Measurements from ENCODE around the gene FOXL1. TPM values are rescaled to one million over a fixed set of nuclear protein-coding genes. Genes with fewer than 3 reads are reported as not detected.

Gene FOXL1
- not detected in 2 replicates for polyA plus RNA-seq (2014; cell fraction: cytosol; rRNA removed)
- not detected in 2 replicates for polyA plus RNA-seq (2014; cell fraction: nucleus; rRNA removed)

DNA sequence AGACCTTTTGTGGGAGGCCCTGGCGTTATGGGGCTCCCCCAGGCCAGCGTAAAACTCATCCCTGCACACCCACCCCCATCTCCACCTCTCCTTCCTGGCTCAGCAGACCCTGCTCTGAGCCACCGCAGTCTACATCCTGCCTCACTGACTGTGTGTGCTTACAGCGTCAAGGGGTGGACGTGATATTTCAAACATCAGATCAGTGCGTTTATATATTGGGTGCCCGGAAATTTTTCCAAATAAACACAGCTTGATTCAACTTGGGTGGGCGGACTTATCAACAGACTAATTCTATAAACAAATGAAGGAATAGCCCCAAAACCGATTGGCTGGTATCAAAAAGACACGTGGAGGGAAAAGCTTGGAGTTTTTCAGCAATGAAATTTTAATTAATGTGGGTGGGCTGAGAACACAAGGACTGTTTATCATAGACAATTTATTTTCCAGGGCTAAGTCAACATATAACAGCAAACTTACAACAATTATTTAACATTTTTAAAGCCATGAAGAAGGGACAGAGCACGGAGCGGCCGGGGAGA lies at the start of gene FOXL1:
Gene FOXL1, plus strand, starts transcription at position 489 of the 539 bp plus-strand sequence. CDS start 175 bp downstream, outside the sequence.
- DNase-seq (ENCODE audit: low spot score) = no peak

DNA sequence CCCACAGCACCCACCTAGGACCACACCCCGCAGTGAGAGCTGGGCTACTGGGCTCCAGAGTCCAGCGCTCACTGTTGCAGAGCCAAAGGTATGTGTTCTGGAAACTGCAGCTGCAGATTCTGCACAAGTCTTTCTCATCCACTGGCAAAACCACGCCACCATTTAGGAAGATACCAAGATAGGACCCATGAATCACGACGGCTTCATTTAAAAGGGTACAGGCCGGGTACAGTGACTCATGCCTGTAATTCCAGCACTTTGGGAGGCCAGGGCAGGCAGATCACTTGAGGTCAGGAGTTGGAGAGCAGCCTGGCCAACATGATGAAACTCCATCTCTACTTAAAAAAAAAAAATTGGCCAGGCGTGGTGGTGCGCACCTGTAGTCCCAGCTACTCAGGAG lies 49.2 kb upstream of the FOXL1 start:
- DNase-seq (ENCODE audit: low spot score) = no peak

DNA sequence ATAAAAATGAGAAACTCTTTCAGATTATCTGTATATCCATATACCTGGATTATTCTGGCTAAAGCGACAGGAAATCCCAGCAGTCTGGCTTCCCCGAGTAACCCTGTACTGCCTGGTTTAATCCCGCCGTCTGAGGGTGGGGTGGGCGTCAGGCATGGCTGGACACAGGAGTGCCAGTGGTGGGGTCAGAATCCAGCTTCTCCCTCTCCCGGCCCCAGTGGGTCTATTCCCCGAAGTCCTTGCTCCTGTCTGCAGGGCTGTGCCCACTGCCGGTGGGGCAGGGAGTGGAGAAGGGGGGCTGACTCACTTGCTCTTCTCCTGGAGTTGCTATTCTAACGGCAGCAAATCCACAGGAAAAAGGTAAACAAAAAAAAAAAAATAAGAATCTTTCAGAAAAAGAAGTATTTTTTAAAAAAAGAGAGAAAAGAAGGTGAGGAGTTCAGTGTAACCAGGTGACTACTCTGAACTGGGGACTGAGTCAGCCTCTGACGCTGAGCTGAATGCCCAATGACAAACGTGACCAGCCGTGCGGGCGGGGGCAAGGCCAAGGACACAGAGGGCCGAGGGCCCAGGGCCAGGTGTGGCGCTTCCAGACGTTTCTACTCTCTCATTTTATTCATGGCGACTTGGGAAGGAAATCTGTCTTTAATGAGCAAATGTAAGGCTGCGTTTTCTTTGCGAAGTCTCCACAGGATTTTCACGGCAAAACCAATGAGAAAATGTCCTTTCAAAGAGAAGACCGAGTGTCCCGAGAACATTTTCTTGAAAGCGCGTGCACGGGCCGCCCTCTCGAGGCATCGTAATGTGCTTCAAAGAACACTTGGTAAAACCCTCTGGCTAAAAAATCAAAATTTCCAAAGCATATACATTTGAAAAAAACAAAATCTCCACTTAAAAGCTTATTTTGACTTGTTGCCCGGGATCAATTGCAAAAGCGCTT lies 47.8 kb upstream of the FOXL1 start:
- DNase-seq (ENCODE audit: low spot score) = no peak

DNA sequence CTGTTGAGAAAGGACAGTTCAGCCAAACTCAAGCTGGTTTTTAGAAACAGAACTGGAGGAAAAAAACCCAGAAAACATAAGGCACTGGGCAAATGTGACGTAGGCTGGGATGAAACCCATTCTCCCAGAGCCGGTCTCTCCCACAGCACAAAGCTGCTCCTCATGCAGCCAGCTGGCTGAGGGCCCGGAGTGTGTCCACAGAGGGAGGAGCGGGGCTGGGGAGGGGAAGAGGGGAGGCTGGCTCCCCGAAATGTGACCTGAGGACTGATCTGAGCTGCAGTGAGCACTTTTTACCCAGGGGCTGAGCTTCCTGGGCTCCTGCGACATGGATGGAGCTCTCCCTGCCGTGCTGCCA lies 47.2 kb upstream of the FOXL1 start:
- DNase-seq (ENCODE audit: low spot score) = no peak

DNA sequence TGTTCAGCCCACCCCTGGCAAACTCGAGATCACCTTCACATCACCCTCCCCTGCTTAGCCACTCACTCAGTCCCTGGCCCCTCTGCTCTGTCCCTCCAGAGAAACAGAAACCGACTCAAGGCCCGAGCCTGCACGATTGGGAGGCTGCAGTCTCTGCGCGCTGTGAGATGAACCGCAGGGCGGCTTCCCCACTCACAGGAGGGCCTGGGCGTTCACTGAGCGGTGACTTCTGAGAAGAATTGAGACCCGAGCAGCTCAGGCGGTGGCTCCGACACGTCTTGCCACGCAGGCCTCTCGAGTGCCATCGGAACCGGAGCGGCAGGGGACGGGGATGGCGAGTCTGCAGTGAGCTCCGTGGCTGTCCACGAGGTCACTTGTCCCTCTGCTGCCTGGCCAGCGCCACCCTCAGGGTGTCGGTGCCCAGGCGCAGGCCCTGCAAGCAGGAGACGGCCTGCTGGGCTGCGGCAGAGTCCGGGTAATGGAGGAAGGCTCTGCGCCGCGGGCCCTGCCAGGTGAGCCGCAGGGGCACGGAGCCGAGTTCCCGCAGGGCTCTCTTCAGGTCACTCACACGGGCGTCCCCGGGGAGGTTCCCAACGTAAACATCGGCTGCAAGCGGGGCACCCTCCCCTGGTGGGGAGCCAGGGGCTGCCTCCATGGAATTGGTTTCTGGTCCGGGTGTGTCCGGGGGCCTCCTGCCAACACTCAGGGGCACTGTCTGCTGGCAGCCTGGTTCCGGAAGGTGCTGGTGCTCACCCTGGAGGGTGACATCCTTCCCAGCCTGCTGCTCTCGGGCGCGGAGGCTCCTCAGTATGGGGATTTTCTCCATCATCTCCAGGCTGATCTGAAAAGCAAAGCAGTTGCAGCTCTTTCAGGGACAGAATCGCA lies 46.5 kb upstream of the FOXL1 start:
- DNase-seq (ENCODE audit: low spot score) = no peak

DNA sequence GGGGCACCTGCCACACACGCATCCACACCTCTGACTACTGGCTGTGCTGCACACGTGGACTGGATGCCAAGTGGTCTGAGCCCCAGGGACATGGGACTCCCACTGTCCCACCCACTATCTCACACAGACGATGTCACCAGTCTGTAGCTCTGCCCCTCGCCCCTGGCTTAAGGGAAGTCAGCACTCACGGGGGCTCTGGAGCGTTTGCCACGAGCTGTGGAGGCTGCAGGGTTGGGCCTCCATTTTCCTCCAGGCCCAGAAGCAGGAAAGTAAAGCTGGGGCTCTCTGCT lies 45.9 kb upstream of the FOXL1 start:
- no peak for DNase-seq (ENCODE audit: low spot score)

DNA sequence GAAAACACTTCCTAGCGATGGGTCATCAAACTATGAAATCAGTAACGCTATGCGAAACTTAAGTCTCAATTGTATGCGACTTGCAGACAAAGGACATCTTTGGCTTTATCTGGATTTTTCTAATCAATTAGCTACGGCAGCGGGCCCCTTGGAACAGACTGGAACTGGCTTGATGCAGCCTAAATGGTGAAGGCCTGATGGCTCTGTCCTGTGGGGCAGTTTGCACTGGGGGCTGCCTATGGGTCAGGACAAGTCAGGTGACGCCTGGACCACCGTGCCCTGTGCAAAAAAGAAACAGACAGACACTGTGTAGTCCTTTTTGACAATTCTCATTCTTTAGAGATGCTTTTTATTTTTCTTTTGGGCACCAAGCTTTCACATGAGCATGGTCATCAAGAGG lies 45.3 kb upstream of the FOXL1 start:
- DNase-seq (ENCODE audit: low spot score) = no peak

DNA sequence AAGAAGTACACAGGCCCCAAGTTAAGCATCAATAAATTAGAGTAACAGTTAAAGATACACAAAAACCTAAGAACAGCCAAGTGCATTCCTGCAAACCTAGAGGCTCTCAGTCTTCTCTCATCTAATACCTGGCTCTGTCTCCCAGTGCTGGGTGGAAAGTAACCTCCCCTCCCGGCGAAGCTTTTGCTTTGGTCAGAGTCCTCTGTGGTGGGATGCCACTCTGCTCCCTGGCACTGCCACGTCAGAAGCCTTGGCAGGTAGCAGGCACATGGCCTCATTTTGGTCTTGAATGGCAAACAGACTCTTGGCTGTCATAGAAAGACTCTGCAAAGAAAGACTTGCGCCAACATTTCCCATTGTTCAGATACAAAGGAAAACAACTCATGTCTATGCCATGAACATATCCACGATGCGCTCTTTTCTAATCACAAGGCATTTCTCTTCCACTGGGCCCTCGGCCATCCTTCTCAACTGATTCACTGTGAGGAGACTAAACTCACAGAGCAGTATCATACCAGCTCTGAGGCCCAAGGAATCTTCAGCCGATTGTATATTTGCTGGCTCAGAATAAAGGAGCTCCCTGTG lies 44.5 kb upstream of the FOXL1 start:
- DNase-seq (ENCODE audit: low spot score) = no peak

DNA sequence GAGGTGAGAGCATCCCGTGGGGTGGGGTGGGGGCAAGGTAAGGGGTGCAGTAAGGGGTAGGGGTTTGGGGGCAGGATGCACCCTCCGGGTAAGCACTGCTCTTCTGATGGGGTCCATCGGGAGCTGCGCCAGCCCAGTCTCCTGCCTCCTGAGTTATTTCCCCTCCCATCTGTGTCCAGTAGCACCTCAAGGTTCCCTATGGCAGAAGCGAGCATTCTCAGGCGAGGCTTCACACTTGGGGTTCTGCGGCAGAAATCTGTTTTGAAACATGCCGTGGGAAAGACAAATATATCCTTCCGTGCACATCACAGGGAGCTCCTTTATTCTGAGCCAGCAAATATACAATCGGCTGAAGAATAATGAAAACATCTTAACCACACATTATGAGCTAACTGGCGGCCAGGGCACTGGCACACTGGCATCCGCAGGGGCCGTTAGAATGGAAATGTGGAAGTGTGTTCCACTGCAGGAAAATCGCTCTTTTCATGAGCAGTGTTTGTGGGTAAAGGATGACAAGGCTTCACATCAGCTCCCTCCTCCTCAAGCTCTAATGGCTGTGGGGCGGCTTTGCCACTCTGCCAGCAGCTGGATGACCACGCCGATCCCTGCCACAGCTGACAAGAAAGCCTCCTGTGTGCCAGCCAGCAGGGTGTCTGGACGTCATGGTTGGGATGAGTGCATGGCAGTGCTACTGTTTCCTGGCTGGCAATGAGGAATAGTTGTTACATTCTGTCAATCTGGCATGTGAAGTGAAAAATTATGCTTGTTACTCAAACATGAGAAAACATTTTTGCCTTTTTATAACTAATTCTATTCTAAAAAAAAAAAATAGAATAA lies 43.4 kb upstream of the FOXL1 start:
- DNase-seq (ENCODE audit: low spot score) = no peak

DNA sequence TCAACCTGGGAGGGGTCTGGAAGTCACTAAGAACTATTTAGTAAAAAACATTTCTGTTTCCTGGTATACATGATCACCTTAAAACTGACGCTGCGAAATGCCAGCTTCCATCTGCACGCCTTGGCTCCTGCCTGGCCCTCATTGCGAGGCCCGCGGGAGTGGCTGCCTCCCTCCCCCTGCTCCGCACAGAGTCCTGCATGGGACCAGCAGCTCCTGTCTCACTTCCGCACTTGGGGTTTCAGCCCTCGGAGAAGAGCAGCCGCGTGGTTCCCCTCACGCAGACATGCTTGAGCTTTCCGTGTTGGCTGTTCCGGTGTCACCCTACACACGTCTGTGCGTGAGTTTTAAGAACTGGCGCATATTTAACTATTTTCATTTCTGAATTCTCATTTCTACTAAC lies 41.7 kb upstream of the FOXL1 start:
- DNase-seq (ENCODE audit: low spot score) = no peak

DNA sequence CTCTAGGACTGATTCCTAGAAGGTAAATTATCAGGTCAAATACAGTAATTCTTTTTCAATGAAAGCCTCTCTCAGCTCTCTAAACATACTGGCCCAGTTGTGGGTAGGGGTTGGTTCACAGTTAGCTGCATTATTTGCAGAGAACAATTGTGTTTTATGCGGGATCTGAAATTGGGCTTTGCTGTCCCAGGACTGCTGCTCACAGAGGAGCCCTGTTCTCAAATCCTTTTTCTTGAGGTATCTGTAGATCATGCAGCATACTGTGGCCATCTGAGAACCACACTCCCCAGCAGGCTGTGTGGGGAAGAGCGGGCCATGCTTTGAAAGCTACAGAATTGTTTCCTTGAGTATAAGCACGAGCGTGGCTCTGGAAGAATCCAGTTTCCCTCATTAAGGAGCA lies 40.9 kb upstream of the FOXL1 start:
- DNase-seq (ENCODE audit: low spot score) = no peak

DNA sequence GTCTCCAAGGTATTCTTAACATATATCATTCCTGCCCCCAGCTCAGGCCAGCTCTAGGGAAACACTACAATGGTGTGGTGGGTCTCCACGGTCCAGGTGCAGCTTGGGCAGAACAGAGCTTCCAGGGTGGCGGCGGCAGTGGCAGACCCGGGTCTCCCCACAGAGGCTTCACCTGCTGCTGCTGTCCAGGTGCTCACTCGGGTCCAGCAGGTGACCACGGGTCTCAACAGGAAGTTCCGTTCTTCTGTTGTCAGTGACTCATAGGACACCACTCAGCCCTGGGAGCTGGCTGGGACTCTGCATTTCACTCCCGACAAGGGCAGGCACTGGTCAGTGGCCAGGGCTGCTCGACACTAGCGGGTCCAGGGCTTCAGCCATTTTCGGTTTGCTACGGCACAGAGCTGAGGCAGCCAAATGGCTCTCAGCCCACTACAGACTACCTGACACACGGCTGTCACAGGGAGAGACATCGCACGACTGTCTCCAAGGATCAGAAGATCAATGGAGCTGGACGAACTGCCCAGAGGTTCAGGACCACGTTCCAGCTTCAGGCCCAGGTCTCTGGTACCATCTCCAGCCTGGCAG lies 40.1 kb upstream of the FOXL1 start:
- DNase-seq (ENCODE audit: low spot score) = no peak

DNA sequence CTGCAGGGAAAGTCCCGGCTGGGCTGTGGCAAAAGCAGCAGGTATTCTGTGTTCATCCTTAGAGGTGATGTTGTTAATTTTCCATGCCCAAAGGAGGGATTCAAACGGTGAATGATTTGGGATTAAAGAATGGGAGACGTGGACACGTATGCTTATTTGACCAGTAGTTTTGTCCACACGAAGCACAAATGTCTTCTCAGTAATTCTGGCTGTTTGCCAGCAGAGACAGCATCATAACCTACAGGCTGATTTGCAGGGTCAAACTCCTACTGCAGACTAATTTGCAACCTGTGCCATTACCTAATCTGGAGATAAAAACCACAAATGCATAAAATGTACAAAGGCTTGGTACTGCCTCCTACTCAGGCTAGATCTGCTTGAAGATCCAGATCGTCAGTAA lies 37.5 kb upstream of the FOXL1 start:
- no peak for DNase-seq (ENCODE audit: low spot score)

DNA sequence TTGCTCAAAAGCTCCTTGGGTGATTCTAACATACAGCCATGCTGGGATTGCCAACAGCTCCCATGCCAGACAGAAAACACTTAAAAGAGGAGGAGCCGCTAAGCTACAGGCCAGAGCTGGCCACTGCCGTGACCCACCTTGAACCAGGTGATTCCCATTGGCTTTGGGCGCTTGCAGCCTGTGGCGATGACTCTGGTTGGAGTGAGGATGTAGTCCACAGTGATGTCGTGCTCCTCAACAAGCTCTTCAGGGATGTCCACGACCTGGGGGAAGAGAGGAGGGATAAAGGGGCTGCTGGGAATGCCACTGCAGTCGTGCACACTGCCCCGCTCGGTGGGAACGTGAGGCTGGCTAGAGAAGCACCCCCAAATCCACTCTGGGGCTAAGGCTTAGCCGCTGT lies 36.8 kb upstream of the FOXL1 start:
- no peak for DNase-seq (ENCODE audit: low spot score)

DNA sequence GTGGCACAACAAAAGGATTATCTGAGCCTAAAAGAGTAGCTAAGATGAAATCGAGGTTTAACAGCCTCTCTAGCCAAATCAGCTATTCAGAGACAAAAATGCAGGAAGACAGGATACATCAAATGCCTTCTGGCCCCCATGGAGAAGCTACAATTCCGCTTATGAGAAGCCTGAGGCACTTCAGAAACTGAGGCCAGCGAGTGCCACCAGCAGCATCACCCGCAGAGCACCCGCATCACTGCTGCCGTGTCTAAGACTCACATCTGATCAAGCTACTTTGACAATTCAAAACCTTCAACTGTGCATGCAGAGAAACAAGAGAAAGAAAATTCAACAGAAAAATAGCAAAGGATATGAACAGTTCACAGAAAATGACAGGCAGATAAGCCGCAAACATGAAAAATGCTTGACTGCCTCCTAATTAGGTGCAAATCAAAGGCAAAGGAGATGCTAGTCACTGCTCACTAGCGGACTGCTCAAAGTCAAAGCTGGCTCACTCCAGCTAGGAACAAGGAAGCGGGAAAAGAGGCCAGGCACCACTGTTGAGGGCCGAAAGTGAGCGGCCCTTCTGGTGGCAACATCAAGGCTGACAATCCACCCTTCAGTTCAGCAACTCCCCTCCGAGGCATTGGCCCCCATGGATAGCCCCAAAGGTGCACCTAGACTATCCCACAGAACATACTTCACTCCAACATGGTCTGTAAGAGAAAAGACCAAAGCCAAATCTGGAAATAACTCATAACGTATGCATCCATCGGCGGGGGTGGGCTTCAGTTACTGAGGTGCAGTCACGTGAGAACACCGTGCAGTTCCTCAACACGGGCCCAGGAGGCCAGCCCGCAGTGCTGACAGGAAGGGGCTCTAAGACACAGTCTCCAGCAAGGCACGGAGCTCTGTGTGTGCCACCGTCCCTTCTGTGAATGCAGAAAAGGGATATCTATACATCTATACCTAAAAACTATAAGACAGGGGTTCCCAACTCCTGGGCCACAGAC lies 35.3 kb upstream of the FOXL1 start:
- DNase-seq (ENCODE audit: low spot score) = no peak

DNA sequence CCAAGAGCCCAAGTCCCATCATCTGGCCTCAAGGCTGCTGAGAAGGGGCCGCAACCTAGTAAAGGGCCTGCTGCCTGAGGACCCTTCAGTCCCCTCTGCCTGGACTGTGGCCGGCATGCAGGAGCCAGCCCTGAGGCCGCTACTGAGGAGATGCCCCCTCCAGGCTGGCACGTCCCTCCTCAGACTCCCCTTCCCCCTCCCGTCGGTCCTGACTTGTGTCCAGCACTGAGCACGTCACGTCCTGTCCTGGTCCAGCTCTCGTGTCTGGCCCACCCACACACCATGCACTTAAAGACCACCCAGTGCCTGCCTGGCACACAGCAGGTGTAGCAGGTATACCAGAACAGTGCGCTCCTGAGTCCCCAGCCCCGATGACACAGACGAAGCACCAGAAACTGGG lies 32.9 kb upstream of the FOXL1 start:
- DNase-seq (ENCODE audit: low spot score) = no peak

DNA sequence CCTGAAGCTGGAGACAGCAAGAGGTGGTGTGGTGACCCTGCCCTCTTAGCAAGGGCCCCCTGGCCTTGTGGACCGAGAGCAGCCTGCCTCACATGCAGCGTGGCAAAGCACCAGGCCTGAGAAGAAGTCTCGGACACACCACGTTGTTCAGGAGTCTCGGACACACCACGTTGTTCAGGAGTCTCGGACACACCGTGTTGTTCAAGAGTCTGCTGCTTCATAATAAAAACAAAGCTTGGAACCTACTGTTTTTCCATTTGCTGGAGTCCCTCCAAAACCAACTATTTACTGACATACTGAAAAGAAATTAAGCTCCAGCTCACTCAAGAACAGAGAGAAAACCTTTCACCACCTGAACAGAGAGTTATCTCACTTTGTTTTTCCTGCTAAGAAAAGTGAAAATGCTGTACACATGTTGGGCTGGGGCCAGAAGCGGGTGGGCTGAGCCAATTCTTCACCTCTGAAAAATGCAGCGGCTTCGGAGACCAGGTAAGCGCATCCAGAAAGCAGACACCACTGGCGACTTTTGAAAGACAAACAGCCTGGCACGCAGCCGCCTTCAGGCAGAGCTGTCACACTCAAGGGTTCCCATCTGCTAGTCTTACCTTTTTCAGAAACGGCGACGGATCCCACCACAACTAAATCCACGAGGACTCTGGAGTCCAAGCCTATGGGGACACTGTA lies 32.3 kb upstream of the FOXL1 start:
- no peak for DNase-seq (ENCODE audit: low spot score)

DNA sequence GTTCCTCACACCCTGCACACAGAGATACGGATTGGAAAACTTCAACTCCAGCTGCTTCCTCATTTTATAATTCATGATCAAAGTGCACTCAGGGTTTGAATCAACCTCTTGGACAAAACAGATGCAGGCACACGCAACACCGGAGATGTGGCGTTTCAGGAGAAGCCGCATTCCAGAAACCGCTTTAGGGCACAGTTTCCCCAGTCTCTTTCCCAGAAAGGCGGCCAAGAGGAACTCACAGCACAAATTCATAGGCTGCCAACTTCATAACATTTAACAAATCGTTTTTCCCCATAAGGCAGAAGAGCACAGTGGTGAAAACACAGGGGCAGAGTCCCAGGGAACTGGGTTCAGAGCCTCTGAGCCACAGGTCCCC lies 31.7 kb upstream of the FOXL1 start:
- DNase-seq (ENCODE audit: low spot score) = no peak

DNA sequence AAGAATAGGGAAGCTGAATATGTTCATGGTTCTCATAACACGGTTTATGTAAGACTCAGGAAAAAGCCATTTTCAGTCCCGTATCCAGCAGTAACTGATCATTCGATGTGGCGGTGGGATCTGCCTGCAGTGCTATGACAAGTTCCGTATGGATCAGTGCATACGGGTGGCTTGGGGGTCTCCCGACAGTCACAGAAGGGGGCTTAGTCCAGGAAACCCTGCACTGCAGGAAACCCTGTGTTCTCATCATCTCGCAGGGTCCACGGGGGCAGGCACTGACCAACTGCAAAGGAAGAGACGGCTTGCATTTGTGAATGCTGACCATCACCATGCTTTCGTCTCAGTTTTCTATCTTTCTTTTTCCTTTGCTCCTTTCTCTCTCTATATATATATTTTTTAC lies 31.1 kb upstream of the FOXL1 start:
- DNase-seq (ENCODE audit: low spot score) = no peak
